ENCODE measurements around the gene ZFHX3. TPM values are rescaled to one million over a fixed set of nuclear protein-coding genes. Genes with fewer than 3 reads are reported as not detected.

Gene ZFHX3
- total and polyA plus RNA-seq, 9 of the 15 experiments (the other 6 are each of a cell fraction or from before 2014, with no cell fraction given): 0.01 to 0.23 (median 0.06) TPM; not detected in 4

DNA sequence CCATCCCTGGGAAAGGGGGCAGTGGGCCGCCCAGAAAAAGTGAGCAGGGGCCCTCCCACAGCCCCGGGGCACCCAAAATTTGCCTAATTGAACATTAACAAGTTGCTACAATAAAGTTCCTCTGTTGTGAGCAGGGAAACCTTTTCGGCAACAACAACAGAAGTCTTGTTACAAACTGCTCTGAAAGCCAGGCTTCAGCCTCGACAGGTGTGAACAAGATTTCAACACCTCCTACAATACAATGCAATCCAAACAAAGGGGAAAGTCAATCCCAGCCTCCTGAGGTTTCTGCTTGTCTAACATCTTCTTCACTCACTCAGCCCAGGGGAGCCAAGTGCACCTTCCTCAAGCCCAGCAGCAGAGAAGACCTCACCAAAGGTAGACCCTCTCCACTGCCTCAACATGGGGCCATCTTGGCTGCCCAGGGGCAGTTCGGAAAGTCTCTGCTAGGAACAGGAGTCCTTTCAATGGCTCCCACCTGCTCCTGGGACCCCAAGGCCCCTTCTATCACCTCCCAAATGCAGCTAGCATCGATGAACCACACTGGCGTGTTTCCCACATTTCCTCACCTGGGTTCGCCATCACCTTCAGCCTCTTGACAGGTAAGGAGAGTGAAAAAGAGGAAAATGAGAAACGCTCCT lies 19.1 kb downstream of the ZFHX3 start (continued):
- TF ChIP-seq, protein P1, sequence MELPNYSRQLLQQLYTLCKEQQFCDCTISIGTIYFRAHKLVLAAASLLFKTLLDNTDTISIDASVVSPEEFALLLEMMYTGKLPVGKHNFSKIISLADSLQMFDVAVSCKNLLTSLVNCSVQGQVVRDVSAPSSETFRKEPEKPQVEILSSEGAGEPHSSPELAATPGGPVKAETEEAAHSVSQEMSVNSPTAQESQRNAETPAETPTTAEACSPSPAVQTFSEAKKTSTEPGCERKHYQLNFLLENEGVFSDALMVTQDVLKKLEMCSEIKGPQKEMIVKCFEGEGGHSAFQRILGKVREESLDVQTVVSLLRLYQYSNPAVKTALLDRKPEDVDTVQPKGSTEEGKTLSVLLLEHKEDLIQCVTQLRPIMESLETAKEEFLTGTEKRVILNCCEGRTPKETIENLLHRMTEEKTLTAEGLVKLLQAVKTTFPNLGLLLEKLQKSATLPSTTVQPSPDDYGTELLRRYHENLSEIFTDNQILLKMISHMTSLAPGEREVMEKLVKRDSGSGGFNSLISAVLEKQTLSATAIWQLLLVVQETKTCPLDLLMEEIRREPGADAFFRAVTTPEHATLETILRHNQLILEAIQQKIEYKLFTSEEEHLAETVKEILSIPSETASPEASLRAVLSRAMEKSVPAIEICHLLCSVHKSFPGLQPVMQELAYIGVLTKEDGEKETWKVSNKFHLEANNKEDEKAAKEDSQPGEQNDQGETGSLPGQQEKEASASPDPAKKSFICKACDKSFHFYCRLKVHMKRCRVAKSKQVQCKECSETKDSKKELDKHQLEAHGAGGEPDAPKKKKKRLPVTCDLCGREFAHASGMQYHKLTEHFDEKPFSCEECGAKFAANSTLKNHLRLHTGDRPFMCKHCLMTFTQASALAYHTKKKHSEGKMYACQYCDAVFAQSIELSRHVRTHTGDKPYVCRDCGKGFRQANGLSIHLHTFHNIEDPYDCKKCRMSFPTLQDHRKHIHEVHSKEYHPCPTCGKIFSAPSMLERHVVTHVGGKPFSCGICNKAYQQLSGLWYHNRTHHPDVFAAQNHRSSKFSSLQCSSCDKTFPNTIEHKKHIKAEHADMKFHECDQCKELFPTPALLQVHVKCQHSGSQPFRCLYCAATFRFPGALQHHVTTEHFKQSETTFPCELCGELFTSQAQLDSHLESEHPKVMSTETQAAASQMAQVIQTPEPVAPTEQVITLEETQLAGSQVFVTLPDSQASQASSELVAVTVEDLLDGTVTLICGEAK (IDR thresholded peaks at IDR 0.05): no peak
- TF ChIP-seq, protein P1 (CRISPR knock-in tag; IDR thresholded peaks at IDR 0.05): no peak

Measured in K562 (cell line).